ENCODE results near the gene ABCC1.
"Not testable (repeated sequence)": the region's sequence is repeated elsewhere in the genome, so short reads cannot be mapped to it uniquely, and the experiment has no call there.

The ABCC1 gene

DNA sequence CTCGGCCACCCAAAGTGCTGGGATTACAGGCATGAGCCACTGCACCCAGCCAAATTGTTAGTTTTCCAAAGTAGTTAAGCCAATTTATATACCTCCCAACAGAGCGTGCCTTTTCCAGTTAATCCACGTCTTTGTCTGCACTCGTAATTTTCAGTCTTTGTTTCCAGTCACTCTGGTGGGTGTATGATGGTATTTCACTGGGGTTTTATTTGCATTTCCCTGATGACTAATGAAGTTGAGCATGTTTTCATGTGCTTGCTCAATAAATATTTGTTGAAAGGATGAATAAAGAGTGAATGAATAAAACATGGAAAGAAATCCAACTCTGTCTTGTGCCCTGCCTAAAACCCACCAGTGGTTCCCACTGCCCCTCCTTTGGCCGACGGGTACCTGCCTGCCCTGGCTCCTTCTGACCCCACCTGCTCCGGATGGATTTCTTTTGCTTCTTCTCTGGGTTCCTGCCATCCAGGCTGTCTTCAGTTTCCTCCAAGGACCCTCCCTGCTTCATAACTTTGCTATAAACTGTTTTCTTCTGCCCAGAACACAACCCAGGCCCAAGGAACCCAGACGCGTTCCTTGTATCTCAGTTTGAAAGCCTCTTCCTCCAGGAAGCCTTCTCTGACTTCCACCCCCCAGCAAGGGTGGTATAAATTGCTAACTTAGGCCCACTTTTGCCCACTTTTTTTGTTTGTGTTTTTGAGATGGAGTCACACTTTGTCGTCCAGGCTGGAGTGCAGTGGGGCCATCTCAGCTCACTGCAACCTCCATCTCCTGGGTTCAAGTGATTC, 3.0 kb upstream of the ABCC1 start:
- no peak for DNase-seq (ENCODE audit: low spot score)

DNA sequence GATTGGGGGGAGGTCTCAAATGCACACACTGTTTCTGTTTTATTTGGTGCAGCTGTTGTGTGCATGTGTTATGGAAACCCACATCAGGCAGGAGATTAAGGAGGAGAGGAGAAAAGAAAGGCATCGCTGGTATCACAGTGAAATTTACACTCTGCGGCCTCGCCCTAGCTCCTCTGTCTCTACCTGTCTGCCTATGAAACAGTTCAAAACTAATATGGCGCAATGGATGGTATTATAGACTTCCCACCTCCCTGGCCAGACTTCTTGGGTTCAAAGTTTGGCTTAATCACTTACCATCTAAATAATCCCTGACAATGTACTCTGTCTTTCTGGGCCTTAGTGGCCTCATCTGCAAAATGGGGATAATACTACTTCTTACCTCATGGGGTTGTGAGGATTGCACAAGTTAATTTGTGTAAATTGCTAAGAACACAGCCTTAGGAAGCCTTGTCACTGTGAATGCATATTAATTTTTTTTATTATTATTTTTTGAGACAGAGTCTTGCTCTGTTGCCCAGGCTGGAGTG, 1.4 kb upstream of the ABCC1 start:
- no peak for DNase-seq (ENCODE audit: low spot score)

DNA sequence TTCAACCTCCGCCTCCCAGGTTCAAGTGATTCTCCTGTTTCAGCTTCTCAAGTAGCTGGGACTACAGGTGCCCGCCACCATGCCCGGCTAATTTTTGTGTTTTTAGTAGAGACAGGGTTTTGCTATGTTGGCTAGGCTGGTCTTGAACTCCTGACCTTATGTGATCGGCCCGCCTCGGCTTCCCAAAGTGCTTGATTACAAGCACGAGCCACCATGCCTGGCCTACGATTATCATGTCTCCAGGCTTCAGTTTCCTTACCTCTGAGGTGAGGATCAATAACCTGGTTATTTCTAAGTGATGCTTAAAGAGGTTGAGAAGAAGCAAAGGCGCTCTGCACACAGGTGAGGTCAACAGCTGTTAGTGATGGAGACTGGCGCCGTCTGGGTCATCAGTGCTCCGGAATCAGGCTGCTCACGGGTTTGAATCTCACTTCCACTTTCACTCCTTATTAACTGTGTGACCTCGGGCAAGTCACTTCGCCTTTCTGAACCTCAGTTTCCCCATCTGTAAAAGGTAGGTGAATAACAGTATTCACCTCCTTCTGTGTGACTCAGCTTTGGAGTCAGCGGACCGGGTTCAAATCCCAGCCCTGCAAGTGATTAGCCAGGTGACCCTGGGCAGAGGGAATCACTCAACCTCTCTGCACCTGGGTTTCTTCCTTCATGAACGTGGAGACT, 745 bp upstream of the ABCC1 start:
- DNase-seq (ENCODE audit: low spot score), result no peak

DNA sequence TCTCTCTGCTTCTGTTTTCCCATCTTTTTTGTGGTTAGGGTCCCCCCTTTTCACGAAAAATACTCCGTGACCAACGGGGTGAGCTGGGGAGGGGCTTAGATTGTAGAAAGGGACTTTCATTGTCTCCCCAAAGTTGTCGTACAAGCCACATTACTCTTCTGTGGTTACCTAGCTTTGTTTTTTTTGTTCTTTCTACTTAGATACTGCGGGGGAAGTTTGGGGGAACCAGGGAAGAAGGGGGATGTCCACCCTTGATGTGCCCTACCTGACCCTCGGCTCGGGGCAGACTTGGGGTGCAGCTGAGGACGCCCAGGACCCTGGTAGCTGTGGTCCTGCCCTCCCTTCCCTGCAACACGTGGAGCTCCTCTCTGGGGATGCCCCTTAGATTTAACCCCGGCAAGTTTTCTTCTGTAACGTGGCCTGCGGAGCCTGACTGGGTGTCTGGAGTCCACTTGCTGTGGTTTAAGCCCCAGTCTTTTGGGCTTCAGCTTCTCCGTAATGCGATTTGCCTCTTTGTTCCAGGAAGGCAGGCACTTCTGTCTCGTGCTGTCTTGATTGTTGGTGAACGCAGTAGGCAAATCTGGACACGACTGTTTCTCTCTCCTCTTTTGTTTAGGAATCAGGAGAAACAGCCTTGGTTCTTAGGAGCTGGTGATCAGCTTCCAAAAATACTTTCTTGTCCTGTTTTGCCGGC, 892 bp downstream of the ABCC1 start:
- no peak for DNase-seq (ENCODE audit: low spot score)

DNA sequence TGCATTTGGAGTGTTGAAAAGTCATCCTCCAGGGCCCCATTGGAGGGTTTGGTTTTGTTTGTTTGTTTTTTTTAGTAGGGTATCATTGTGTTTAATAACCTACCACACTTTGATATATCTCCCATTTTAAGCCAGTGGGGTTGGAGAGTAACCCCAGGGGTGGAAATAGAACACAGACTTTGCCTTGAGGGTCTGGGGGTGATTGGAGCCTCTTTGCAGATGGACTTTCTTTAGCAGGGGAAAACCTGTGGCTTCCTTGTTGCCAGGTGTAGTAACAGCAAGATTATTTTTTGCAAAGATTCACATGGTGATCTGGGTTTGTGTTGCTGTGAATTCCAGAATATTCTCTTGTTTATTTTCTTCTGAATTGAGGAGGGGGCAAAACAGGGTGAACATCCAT, 1.5 kb downstream of the ABCC1 start:
- no peak for DNase-seq (ENCODE audit: low spot score)

DNA sequence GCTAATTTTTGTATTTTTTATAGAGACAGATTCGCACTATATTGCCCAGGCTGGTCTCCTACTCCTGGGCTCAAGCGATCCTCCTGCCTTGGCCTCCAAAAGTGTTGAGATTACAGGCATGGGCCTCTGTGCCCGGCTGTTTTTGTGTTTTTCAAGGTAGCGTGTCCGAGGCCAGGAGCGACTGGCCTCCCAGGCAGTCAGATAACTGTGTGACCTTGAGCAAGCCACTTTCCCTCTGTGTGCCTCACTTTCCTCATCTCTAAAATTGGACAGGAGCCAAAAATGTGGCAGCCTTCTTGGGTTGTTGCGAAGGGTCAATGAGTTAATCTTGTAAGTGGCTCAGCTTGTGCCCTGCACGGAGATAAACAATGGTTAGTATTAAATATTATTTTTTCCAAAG, 2.4 kb downstream of the ABCC1 start:
- DNase-seq (ENCODE audit: low spot score), result no peak

DNA sequence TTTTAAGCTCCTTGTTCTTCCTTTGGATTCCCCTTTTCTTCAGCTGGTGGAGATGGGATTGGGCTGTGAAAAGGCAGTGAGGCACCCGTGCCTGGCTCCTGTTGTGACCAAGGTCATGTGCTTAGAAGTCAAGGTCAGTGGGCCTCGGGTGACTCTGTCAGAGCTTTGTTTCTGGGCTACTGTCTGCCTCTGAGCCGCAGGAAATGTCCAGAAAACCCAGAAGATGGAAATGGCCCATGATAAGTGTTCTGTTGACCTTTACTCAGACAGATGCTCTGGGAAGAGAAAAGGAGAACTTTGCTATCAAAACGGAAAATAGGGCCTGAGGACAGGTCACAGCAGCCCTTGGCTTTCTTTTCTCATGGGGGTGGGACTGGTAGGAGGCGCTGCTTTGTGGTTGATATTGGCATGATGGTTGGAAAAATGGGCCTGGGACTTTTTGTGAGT, 2.9 kb downstream of the ABCC1 start:
- DNase-seq (ENCODE audit: low spot score), result no peak

DNA sequence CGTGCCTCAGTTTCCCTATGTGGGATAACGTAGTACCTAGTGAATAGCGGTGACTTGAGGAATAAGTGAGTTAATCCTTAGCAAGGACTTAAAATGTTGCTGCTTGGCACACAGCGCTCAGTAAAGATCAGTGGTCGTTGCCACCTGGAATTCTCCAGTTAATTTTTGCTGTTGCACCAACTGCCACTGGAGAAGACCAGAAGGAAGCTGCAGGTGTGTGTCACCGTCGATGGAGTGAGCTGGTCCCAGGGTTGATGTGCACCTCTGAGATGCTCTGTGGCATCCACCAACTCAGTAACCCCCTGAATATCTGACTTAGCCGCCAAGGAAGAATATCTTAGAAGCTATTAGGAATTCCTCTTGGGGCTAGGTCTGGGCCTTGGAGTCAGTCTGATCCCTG, 4.1 kb downstream of the ABCC1 start:
- no peak for DNase-seq (ENCODE audit: low spot score)

DNA sequence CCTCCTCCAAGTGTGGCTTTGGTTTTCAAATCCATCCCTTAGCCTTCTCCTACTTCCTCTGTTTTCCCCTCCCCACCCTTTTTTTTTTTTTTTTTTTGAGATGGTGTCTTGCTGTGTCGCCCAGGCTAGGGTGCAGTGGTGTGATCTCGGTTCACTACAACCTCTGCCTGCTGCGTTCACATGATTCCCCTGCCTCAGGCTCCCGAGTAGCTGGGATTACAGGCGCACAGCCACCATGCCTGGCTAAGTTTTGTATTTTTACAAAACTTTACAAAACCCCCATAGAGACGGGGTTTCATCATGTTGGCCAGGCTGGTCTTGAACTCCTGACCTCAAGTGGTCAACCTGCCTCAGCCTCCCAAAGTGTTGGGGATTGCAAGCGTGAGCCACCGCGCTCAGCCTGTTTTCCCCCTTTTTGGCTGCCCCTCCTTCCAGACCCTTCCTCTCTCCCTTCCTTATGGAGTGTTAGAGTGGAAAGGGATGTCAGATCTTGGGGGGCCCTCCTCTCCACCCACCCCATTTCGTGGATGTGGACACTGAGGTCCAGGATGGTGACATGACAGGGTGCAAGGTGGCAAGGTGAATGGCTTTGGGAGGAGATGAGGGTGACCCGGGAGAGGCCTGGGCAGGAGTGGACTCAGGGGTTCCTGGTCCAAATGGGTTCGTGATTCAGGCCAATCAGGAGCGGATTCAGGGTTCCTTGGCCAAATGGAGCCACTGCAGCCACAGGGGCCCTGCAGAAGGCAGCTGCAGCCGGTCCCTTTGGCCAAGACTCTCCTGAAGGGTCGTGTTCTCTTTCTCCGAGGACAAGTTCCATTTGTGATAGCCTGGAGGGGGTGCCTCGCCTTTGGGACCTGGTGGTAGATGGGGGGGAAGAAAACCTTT, 4.8 kb downstream of the ABCC1 start:
- DNase-seq (ENCODE audit: low spot score), result no peak

DNA sequence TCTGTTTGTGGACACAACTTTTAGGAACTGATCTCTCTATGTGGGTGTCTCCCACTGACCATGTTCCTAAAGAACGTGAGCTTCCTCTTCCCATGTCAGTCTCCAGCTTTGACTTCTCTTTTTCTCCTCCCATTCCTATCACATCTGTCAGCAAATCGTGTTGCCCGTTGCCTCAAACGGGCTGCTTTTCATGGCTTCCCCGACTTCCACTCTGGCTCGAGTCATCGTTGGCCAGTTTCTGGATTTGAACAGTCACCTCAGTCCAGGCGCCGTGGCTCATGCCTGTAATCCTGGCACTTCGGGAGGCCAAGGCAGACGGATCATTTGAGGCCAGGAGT, 5.4 kb downstream of the ABCC1 start:
- no peak for DNase-seq (ENCODE audit: low spot score)

DNA sequence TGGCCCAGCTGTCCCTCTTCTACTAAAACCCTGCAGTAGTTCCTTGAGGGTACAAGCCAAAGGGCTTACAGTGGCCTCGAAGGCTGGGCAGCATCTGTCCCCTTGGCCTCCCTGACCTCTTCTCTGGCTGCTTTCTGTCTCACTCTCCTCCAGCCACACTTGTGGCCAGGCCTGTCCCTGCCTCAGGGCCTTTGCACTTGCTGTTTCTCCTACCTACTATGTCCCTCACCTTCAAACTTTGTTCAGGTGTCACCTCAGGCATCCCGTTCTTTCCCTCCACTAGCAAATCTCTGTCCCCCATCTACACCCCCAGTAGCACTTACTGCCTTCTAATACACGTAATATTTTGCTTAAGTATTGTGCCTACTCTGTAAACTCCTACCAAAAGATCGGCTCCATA, 6.0 kb downstream of the ABCC1 start:
- DNase-seq (ENCODE audit: low spot score), result no peak

DNA sequence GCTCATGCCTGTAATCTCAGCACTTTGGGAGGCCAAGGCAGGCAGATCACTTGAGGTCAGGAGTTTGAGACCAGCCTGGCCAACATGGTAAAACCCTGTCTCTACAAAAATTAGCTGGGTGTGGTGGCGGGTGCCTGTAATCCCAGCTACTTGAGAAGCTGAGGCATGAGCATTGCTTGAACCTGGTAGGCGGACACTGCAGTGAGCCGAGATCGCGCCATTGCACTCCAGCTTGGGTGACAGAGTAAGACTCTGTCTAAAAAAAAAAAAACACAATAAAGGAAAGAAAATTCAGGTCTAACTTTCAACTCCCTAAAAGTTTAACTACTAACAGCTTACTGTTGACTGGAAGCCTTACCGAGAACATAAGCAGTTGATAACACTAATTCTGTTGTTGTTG, 6.7 kb downstream of the ABCC1 start:
- not testable (repeated sequence) for DNase-seq (ENCODE audit: low spot score)

DNA sequence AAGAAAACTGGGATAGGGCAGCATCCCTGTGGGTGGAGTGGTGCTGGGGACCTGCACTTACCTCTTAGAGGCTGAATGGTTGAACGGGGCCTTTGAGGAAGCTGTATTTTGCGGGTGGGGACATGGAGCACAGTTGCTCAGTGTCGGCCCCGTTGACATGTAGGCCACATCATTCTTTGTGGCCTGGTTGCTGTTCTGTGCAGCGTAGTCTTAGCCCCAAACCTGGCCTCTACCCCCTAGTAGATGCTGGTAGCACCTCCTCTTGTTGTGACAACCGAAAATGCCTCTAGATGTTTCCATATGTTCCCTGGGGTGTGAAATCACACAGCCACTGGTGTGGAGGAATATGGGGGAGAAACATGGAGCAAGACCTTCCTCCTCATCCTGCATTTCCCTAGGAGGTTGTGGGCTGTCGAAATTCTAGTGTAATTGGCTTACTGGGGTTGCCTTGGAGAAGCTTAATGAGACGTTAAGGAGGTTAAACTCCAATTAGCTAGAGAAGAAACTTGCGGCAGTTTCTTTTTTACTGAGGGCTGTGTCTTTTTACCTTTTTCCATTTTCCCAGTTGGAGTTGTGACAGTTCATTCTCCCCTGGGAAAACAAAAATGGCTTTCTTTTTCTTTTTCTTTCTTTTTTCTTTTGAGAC, 9.4 kb downstream of the ABCC1 start:
- no peak for DNase-seq (ENCODE audit: low spot score)

DNA sequence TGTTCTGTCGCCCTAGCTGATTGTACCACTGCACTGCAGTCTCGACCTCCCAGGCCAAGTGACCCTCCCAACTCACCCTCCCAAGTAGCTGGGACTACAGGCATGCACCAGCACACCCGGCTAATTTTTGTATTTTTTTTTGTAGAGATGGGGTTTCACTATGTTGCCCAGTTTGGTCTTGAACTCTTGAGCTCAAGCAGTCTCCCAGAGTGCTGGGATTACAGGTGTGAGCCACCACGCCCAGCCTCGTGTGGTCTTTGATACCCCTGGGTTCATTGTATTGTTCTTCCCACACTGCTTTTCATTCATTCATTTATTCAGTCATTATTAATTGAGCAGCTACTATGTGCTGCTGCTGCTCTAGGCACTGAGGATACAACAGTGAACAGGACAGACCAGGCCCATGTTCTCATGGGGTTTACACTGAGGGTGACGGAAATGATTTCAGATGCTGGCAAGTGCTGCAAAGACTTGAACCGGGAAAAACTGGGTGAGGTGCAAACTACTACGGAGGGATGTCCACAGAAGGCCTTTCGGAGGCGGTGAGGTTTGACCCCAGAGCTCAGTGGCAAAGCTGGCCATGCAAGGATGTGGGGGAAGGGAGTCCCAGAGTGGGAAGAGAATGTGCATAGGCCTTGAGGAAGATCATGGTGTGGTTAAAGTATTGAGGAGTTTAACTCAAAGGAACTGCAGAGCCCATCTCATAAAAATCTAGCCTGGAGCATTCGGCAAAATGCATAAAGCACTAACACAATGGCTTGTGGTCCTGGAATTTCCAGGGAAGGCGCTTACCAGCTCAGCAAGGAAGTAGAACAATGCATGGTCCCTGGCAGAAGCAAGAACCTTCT, 10.9 kb downstream of the ABCC1 start:
- DNase-seq (ENCODE audit: low spot score), result no peak

DNA sequence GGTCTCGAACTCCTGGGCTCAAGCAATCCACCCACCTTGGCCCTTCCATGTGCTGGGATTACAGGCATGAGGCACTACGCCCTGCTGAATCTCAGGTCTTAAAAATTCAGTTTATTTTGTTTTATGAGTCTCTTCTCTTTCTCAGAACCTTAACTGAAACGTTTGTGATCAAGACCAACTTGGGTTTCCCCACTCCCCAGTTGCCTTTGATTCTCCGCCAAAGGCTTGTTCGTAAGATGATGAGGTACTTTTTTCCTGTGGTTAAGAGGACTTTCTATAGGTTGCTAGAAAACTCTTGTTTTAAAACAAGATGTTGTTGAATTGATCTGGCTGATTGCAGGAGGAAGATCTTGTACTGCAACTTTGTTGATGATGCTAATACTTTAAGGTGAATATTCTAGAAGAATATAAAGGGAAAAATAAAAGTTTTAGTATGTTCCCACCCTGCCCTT, 11.7 kb downstream of the ABCC1 start:
- no peak for DNase-seq (ENCODE audit: low spot score)

DNA sequence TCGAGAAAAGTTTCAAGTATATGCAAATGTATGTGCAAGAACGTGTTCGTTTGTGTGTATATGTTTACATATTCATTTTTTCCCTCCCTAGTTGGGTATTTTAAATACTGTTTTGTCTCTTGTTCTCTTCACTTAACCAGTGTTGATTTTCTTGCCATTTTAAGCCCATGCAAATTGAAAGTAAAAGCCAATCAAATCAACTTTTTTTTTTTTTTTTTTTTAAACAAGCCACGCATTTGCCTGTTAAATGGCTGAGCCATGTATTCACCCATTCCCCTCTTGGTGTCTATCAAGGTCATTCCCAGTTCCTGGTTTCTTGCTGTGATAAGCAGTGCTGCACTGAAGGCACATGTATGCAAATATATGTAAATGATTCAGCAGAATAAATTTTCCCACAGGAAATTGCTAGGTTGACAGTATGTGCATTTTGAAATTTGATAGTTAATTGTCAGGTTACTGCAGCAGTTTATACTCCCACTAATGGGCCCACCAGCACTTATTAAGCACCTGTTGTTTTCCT, 12.2 kb downstream of the ABCC1 start:
- DNase-seq (ENCODE audit: low spot score), result no peak

DNA sequence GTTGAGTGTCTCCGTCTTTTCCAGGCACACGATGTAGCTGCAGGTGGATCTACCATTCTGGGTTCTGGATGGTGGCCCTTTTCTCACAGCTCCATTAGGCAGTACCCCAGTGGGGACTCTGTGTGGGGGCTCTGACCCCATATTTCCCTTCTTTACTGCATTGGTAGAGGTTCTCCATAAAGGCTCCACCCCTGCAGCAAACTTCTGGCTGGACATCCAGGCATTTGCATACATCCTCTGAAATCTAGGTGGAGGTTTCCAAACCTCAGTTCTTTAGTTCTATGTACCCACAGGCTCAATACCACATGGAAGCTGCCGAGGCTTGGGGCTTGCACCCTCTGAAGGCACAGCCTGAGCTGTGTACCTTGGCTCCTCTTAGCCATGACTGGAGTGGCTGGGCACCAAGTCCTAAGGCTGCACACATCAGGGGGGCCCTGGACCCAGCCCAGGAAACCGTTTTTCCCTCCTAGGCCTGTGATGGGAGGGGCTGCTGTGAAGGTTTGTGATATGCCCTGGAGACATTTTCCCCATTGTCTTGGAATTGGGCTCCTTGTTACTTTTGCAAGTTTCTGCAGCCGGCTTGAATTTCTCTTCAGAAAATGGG, 14.0 kb downstream of the ABCC1 start:
- DNase-seq (ENCODE audit: low spot score), result no peak

DNA sequence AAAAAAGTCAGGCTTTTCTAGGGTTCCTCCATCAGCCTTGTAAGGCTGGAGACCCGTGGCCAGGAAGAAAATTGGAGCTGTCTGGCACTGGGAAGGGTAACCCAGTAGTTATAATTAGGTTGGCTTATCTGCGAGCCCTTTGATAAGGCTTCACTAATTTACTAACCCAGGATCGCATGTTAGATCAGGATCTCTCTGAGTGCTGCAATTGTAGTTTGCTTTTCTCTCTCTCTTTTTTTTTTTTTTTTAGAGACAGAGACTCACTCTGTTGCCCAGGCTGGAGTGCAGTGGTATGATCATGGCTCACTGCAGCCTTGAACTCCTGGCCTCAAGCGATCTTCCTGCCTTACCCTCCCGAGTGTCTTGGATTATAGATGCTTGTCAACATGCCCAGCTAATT, 17.0 kb downstream of the ABCC1 start:
- DNase-seq (ENCODE audit: low spot score), result no peak

DNA sequence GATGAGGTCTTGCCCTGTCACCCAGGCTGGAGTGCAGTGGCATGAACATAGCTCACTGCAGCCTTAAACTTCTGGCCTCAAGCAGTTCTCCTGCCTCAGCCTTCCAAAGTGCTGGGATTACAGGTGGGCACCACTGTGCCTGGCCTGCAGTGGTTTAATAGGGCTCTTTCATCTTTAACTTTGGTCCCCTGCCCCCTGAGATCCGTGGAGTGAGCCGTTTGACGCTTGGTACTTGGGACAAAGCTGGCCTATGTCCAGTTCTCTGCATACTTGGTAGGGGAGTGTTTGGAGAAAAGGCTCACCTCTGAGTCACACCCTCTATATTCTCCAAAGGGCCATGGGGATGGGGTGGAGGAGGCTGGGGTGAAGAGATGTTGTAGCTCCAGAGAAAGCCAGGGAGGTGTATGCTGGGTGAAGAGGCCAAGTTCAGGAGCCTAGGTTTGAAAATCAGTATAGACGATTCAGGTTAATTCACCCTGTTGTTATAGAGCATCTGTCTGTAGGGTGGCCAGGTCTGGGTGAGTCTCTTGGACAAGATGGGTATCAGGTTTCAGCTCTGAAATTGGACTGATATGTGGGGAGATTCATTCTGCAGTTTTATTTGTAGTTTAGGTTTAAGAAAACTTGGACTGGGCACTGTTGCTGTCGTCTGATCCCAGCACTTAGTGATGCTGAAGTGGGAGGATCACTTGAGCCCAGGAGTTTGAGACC, 17.6 kb downstream of the ABCC1 start:
- no peak for DNase-seq (ENCODE audit: low spot score)

Data from putamen (tissue), 1 donor.